H1 (cell line): Measurements from ENCODE around the gene TSN. TPM values are rescaled to one million over a fixed set of nuclear protein-coding genes. Genes with fewer than 3 reads are reported as not detected.

Experiments
- CTCF ChIA-PET: fragments of 300-600 bp; sonication (Branson Sonifier 250); formaldehyde crosslinking; loops from one replicate; lab custom pipeline; 2021; ENCODE audit not compliant: partially characterized antibody; lab: Charles Lee
- POLR2A ChIA-PET: fragments of 300-600 bp; sonication (Branson Sonifier 250); formaldehyde crosslinking; loops from one replicate; lab custom pipeline; 2021; ENCODE audit warnings: inconsistent platforms; ENCODE audit not compliant: partially characterized antibody; lab: Charles Lee
- DNase-seq, 2 experiments: peaks; one replicate each; pipeline versions ENCODE4 v3.0.0 to v3.0.0-alpha.2; 2010 to 2022; ENCODE audit warnings: low spot score in 2 of 2, low read depth in 1 of 2, mixed read lengths in 1 of 2
- FAIRE-seq: peaks from 2 replicates; lab custom pipeline; 2011; peaks lifted over from hg19 to GRCh38; lab: Jason Lieb, UNC
- H2AFZ ChIP-seq: 2 replicates; pipeline ENCODE4 v1.8.1; 2012; ENCODE audit warnings: low read length, inconsistent platforms
- H2AK5ac ChIP-seq: 2 replicates; pipeline ENCODE4 v1.6.1; 2013; ENCODE audit warnings: low read depth, low read length
- H2BK120ac ChIP-seq: replicated peaks from 2 replicates; pipeline ENCODE3; 2013; ENCODE audit warnings: low read depth, low read length, inconsistent platforms
- H2BK12ac ChIP-seq: 2 replicates; pipeline ENCODE4 v1.6.1; 2013; ENCODE audit warnings: low read depth, low read length
- H2BK15ac ChIP-seq: 2 replicates; pipeline ENCODE4 v1.6.1; 2013; ENCODE audit warnings: low read length
- H2BK20ac ChIP-seq: 2 replicates; pipeline ENCODE4 v1.6.1; 2013; ENCODE audit warnings: low read length
- H2BK5ac ChIP-seq: 2 replicates; pipeline ENCODE4 v1.6.1; 2013; ENCODE audit warnings: low read depth, low read length
- H3K14ac ChIP-seq: 2 replicates; pipeline ENCODE4 v1.6.1; 2013; ENCODE audit warnings: inconsistent platforms; ENCODE audit not compliant: insufficient read length
- H3K18ac ChIP-seq: 2 replicates; pipeline ENCODE4 v1.6.1; 2013; ENCODE audit warnings: low read length; ENCODE audit errors: extremely low read depth
- H3K23ac ChIP-seq: 2 replicates; pipeline ENCODE4 v1.6.1; 2013; ENCODE audit warnings: inconsistent platforms; ENCODE audit not compliant: insufficient read length
- H3K23me2 ChIP-seq: 2 replicates; pipeline ENCODE4 v1.6.1; 2013; ENCODE audit warnings: low read depth, low read length
- H3K27ac ChIP-seq: 2 replicates; pipeline ENCODE4 v1.6.1; 2011; ENCODE audit warnings: low read depth, low read length, inconsistent platforms
- H3K27me3 ChIP-seq, 4 experiments: replicated peaks in 1 of 4; 1 replicate in 1 of 4; 2 replicates in 3 of 4; pipeline versions ENCODE4 v1.6.1 to v1.8.1; 2011 to 2013; ENCODE audit warnings: low read length in 3 of 4, mild to moderate bottlenecking in 3 of 4, inconsistent platforms in 2 of 4, mixed read lengths in 2 of 4, moderate library complexity in 1 of 4; ENCODE audit not compliant: control insufficient read depth in 3 of 4, insufficient read depth in 3 of 4; ENCODE audit errors: extremely low read depth in 1 of 4
- H3K36me3 ChIP-seq, 4 experiments: 2 replicates each; pipeline versions ENCODE4 v1.6.1 to v1.8.1; 2011 to 2013; ENCODE audit warnings: mild to moderate bottlenecking in 4 of 4, low read length in 3 of 4, moderate library complexity in 2 of 4, control low read depth in 1 of 4, inconsistent platforms in 1 of 4; ENCODE audit not compliant: insufficient read depth in 4 of 4, control insufficient read depth in 2 of 4
- H3K4ac ChIP-seq: replicated peaks from 2 replicates; pipeline ENCODE3; 2013; ENCODE audit warnings: low read length, low read depth, mixed read lengths, inconsistent platforms; ENCODE audit not compliant: insufficient read length
- H3K4me1 ChIP-seq, 4 experiments: replicated peaks in 1 of 4; 1 replicate in 1 of 4; 2 replicates in 3 of 4; pipeline versions ENCODE4 v1.6.1 to v1.8.1; 2011 to 2013; ENCODE audit warnings: low read length in 3 of 4, inconsistent platforms in 2 of 4, mixed read lengths in 1 of 4; ENCODE audit not compliant: insufficient read depth in 4 of 4, control insufficient read depth in 3 of 4
- H3K4me2 ChIP-seq, 2 experiments: 2 replicates each; pipeline versions ENCODE4 v1.6.1 to v1.8.1; 2011 to 2013; ENCODE audit warnings: low read depth in 2 of 2, low read length in 2 of 2, control low read depth in 1 of 2, inconsistent platforms in 1 of 2, mild to moderate bottlenecking in 1 of 2; ENCODE audit not compliant: insufficient read depth in 1 of 2
- H3K4me3 ChIP-seq, 4 experiments: fragments of 200-600, 300-600 bp in 1 of 4; sonication (generic), shearing (Covaris generic), sonication (Bioruptor Twin) in 1 of 4; 2 replicates each; pipeline versions ENCODE4 v1.5.1 to v1.8.1; 2011 to 2016; ENCODE audit warnings: low read length in 4 of 4, low read depth in 3 of 4, control low read depth in 2 of 4, inconsistent platforms in 2 of 4, mild to moderate bottlenecking in 2 of 4, mixed read lengths in 1 of 4, moderate library complexity in 1 of 4; ENCODE audit not compliant: insufficient read depth in 2 of 4; ENCODE audit errors: extremely low read depth in 1 of 4
- H3K56ac ChIP-seq: replicated peaks from 2 replicates; pipeline ENCODE3; 2013; ENCODE audit warnings: low read depth, mild to moderate bottlenecking, mixed read lengths, low read length, inconsistent platforms; ENCODE audit not compliant: insufficient read length
- H3K79me1 ChIP-seq: 2 replicates; pipeline ENCODE4 v1.6.1; 2013; ENCODE audit warnings: low read depth, low read length, control low read depth
- H3K79me2 ChIP-seq, 2 experiments: 2 replicates each; pipeline versions ENCODE4 v1.6.1 to v1.8.1; 2012 to 2013; ENCODE audit warnings: low read length in 2 of 2, mild to moderate bottlenecking in 2 of 2, inconsistent platforms in 1 of 2; ENCODE audit not compliant: insufficient read depth in 2 of 2, control insufficient read depth in 1 of 2
- H3K9ac ChIP-seq, 4 experiments: replicated peaks in 1 of 4; 1 replicate in 1 of 4; 2 replicates in 3 of 4; pipeline versions ENCODE4 v1.6.1 to v1.8.1; 2011 to 2013; ENCODE audit warnings: low read depth in 3 of 4, low read length in 3 of 4, control low read depth in 2 of 4, mild to moderate bottlenecking in 2 of 4, moderate library complexity in 2 of 4, inconsistent platforms in 1 of 4; ENCODE audit errors: extremely low read depth in 1 of 4
- H3K9me3 ChIP-seq, 2 experiments: 2 replicates each; pipeline versions ENCODE4 v1.6.1 to v1.8.1; 2012 to 2013; ENCODE audit warnings: mild to moderate bottlenecking in 2 of 2, moderate library complexity in 2 of 2, control low read depth in 1 of 2, inconsistent platforms in 1 of 2, low read depth in 1 of 2, low read length in 1 of 2, mixed read lengths in 1 of 2; ENCODE audit not compliant: insufficient read depth in 2 of 2
- H4K20me1 ChIP-seq, 2 experiments: replicated peaks in 1 of 2; 2 replicates each; pipeline versions ENCODE3 to v1.8.1; 2011 to 2013; ENCODE audit warnings: inconsistent platforms in 2 of 2, low read length in 2 of 2, mild to moderate bottlenecking in 1 of 2; ENCODE audit not compliant: insufficient read depth in 2 of 2, control insufficient read depth in 1 of 2
- H4K5ac ChIP-seq: 2 replicates; pipeline ENCODE4 v1.6.1; 2013; ENCODE audit warnings: low read length, low read depth, mixed read lengths, inconsistent platforms; ENCODE audit not compliant: insufficient read length
- H4K8ac ChIP-seq: 2 replicates; pipeline ENCODE4 v1.8.0; 2013; ENCODE audit warnings: mild to moderate bottlenecking, moderate library complexity, low read length, inconsistent platforms; ENCODE audit not compliant: insufficient read depth; ENCODE audit errors: extremely low read depth
- H4K91ac ChIP-seq: replicated peaks from 2 replicates; pipeline ENCODE3; 2013; ENCODE audit warnings: low read length, mixed read lengths, inconsistent platforms; ENCODE audit not compliant: insufficient read length
- BCL11A ChIP-seq, 2 experiments: IDR thresholded peaks; one replicate each; pipeline ENCODE4 v1.6.1; 2011; ENCODE audit warnings: low read depth in 2 of 2, low read length in 2 of 2, mild to moderate bottlenecking in 2 of 2
- SIRT6 ChIP-seq: IDR thresholded peaks from one replicate; pipeline ENCODE4 v1.7.1; 2012; ENCODE audit warnings: low read length, inconsistent platforms
- WGBS, 2 experiments: shearing (Covaris generic) in 1 of 2; methylation state at CpG; one replicate each; pipeline versions ENCODE4 v1.1.6 to v1.1.7; 2013 to 2015; ENCODE audit warnings: low lambda C conversion rate in 2 of 2, mixed read lengths in 2 of 2, inconsistent platforms in 1 of 2, low coverage in 1 of 2, missing lambda C conversion rate in 1 of 2; ENCODE audit not compliant: insufficient replicate concordance in 2 of 2, insufficient coverage in 1 of 2, insufficient read length in 1 of 2; ENCODE audit errors: extremely low coverage in 1 of 2, missing lambda C conversion rate in 1 of 2; 5-methylcytosine and 5-hydroxymethylcytosine counted together
- polyA plus RNA-seq, 7 experiments: library from polyadenylated mRNA; depleted of rRNA in 3 of 7; stranded (reverse) in 5 of 7; unstranded in 2 of 7; fragments of >200 nt in 5 of 7; fragments of 200-250 nt in 2 of 7; gene quantifications; 1 replicate in 5 of 7; 2 replicates in 1 of 7; 4 replicates in 1 of 7; pipeline versions ENCODE4 v1.2.1 to v1.2.3, GENCODE V29; 2011 to 2013; ENCODE audit warnings: missing spikeins in 2 of 7, mixed read lengths in 2 of 7
- total RNA-seq: library from RNA; stranded (reverse); fragmentation: NEBNext Ultra II Directional; extraction: Animal tissue kit (Norgen Biotek cat#: 25700); gene quantifications from 2 replicates; pipeline ENCODE4 v1.2.1, GENCODE V29; 2021

TSN gene
- total and polyA plus RNA-seq, 2 of the 8 experiments (the other 6 are each of a cell fraction or from before 2014, with no cell fraction given), result 44.4 to 96.1 TPM

GRCh38 chr2:121740973-121741372 lies 14.5 kb upstream of the TSN start:
- no peaks in the 10 kb centered on the region for H3K9me3 ChIP-seq
- no peak overlapping the region for H3K56ac ChIP-seq
- H3K36me3 ChIP-seq, result no peaks in the 10 kb centered on the region
- H4K5ac ChIP-seq, result no peak overlapping the region
- no peak overlapping the region for H3K9ac ChIP-seq
- peaks cover 0 to 3% (median 0%) of the 10 kb centered on the region in 4 experiments; a peak in 1 of 7 replicates for H3K4me1 ChIP-seq
- FAIRE-seq, result no peak
- WGBS, 2 experiments, result 91% methylated on average over 6 of the region's 6 CpGs; no CpG with 5 or more reads in 1 of the 2 experiments
- no peak overlapping the region for H3K4ac ChIP-seq
- H2BK120ac ChIP-seq, result no peak overlapping the region
- peaks cover under 1% of the 10 kb centered on the region for H3K23me2 ChIP-seq
- H3K27me3 ChIP-seq, result no peaks in the 10 kb centered on the region
- H3K18ac ChIP-seq, result no peak overlapping the region
- POLR2A ChIA-PET, result interaction anchor here (0.7 to 1.0 kb wide), 2 partner anchors 10 to 1100 kb away, joined by 3 read pairs; no protein-coding TSS in a partner anchor
- H3K4me3 ChIP-seq, result no peak overlapping the region
- H2BK5ac ChIP-seq, result no peak overlapping the region
- no peak overlapping the region for H2AK5ac ChIP-seq
- no peak overlapping the region for H4K91ac ChIP-seq
- no peak overlapping the region for H3K4me2 ChIP-seq
- H2AFZ ChIP-seq, result no peak overlapping the region
- CTCF ChIA-PET, result interaction anchor here (0.9 kb wide), 1 partner anchor 339 kb away, joined by 3 read pairs; no protein-coding TSS in a partner anchor
- no peak overlapping the region for H3K14ac ChIP-seq
- no peak overlapping the region for H3K27ac ChIP-seq
- peaks cover 0 to 4% of the 10 kb centered on the region in 2 experiments for H4K20me1 ChIP-seq
- no peaks in the 10 kb centered on the region for H3K79me1 ChIP-seq
- no peak overlapping the region for H2BK15ac ChIP-seq
- peak in 1 of 2 experiments; percentile 34 for DNase-seq
- H2BK12ac ChIP-seq, result no peak overlapping the region
- no peak overlapping the region for H2BK20ac ChIP-seq
- H3K23ac ChIP-seq, result no peak overlapping the region
- peaks cover 4 to 5% of the 10 kb centered on the region in 2 experiments for H3K79me2 ChIP-seq
- no peak overlapping the region for H4K8ac ChIP-seq
- TF ChIP-seq BCL11A (IDR thresholded peaks at IDR 0.05; ENCODE audit: low read depth in 2 of 2, low read length in 2 of 2) (no peak), SIRT6 (no peak)
